ENCODE measurements around the gene SNW1. TPM values are rescaled to one million over a fixed set of nuclear protein-coding genes. Genes with fewer than 3 reads are reported as not detected.

SNW1 gene
- total and polyA plus RNA-seq, 4 donors: 17.3 to 33.8 (median 18.4) TPM

- TF ChIP-seq EGR1 (IDR thresholded peaks at IDR 0.05; ENCODE audit: low read depth in 2 of 2): no peak
- Histone ChIP-seq H3K27ac (ENCODE audit: low read depth in 1 of 2, low read length in 2 of 2) (no peak overlapping the region), H3K9me3 (ENCODE audit: control insufficient read depth in 4 of 4, low read length in 3 of 4) (no peaks in the 10 kb centered on the region), H3K36me3 (ENCODE audit: control insufficient read depth in 4 of 4, insufficient read depth in 3 of 4, low read depth in 1 of 4, low read length in 3 of 4) (peaks cover 7 to 42% (median 33%) of the 10 kb centered on the region in 4 donors), H3K9ac (ENCODE audit: low read depth in 1 of 2, low read length in 2 of 2) (no peak overlapping the region), H3K4me3 (ENCODE audit: low read depth in 1 of 3, low read length in 3 of 3) (no peak overlapping the region), H3K27me3 (ENCODE audit: control insufficient read depth in 4 of 4, insufficient read depth in 4 of 4, low read length in 3 of 4) (no peaks in the 10 kb centered on the region), H3K4me1 (ENCODE audit: control insufficient read depth in 4 of 4, insufficient read depth in 4 of 4, low read length in 3 of 4) (no peaks in the 10 kb centered on the region)
- no peak for DNase-seq (ENCODE audit: low spot score)
- WGBS: 91% methylated on average over 8 of the region's 8 CpGs
Observed at GRCh38 chr14:77674931-77675330, 86.0 kb downstream of the SNW1 start.

- Histone ChIP-seq H3K36me3 (ENCODE audit: control insufficient read depth in 4 of 4, insufficient read depth in 3 of 4, low read depth in 1 of 4, low read length in 3 of 4) (peaks cover 7 to 34% (median 24%) of the 10 kb centered on the region in 4 donors), H3K4me3 (ENCODE audit: low read depth in 1 of 3, low read length in 3 of 3) (no peak overlapping the region), H3K9ac (ENCODE audit: low read depth in 1 of 2, low read length in 2 of 2) (no peak overlapping the region), H3K4me1 (ENCODE audit: control insufficient read depth in 4 of 4, insufficient read depth in 4 of 4, low read length in 3 of 4) (no peaks in the 10 kb centered on the region), H3K27ac (ENCODE audit: low read depth in 1 of 2, low read length in 2 of 2) (no peak overlapping the region), H3K9me3 (ENCODE audit: control insufficient read depth in 4 of 4, low read length in 3 of 4) (no peaks in the 10 kb centered on the region), H3K27me3 (ENCODE audit: control insufficient read depth in 4 of 4, insufficient read depth in 4 of 4, low read length in 3 of 4) (no peaks in the 10 kb centered on the region)
- DNase-seq (ENCODE audit: low spot score): no peak
- TF ChIP-seq RXRA (IDR thresholded peaks at IDR 0.05) (no peak), HNF4A (conservative IDR thresholded peaks at IDR 0.05) (no peak), TAF1 (conservative IDR thresholded peaks at IDR 0.05) (no peak), RAD21 (IDR thresholded peaks at IDR 0.05) (no peak), GABPA (IDR thresholded peaks at IDR 0.05 in 1 of 2, conservative IDR thresholded peaks at IDR 0.05 in 1 of 2) (no peak), CTCF (IDR thresholded peaks at IDR 0.05; ENCODE audit: low read depth, low read length, missing input control) (no peak), ATF3 (IDR thresholded peaks at IDR 0.05) (no peak), YY1 (IDR thresholded peaks at IDR 0.05) (no peak), HNF4G (IDR thresholded peaks at IDR 0.05) (no peak), ZBTB33 (IDR thresholded peaks at IDR 0.05) (no peak), JUND (IDR thresholded peaks at IDR 0.05) (no peak), EGR1 (IDR thresholded peaks at IDR 0.05; ENCODE audit: low read depth in 2 of 2) (no peak), NR2F2 (IDR thresholded peaks at IDR 0.05) (no peak), MAX (IDR thresholded peaks at IDR 0.05) (no peak), REST (IDR thresholded peaks at IDR 0.05) (no peak), FOXA1 (IDR thresholded peaks at IDR 0.05) (no peak)
Observed at GRCh38 chr14:77673193-77673592, 87.8 kb downstream of the SNW1 start.

Other genes starting within 250 kb of the SNW1 start
- 10 to 100 TPM; 15.1 to 19.2 TPM for gene SPTLC2, start 144.5 kb downstream of the SNW1 start, total RNA-seq
- gene SPTLC2, start 144.5 kb downstream of the SNW1 start, polyA plus RNA-seq: 1 to 10 TPM; 3.9 to 4.6 TPM
- 1 to 10 TPM; 5.1 to 6.1 TPM for gene ALKBH1, start 53.1 kb downstream of the SNW1 start, total RNA-seq
- 1 to 10 TPM; 4.2 to 4.9 TPM for gene ALKBH1, start 53.1 kb downstream of the SNW1 start, polyA plus RNA-seq
- gene SLIRP, start 53.1 kb downstream of the SNW1 start, total RNA-seq: 10 to 100 TPM; 91.1 to 97.3 TPM
- gene SLIRP, start 53.1 kb downstream of the SNW1 start, polyA plus RNA-seq: 100 to 1,000 TPM; 145 to 294 TPM
- 1 to 10 TPM; 4.0 to 4.9 TPM for gene ADCK1, start 39.0 kb upstream of the SNW1 start, total RNA-seq
- gene ADCK1, start 39.0 kb upstream of the SNW1 start, polyA plus RNA-seq: 1 to 10 TPM; 4.1 to 4.8 TPM